NOMO-1 (cell line): ENCODE results near the gene CFDP1.
A peak's percentile ranks its signal among the peaks of the same experiment; 100 is the strongest.

Source experiments
- DNase-seq, 2 experiments: peaks; one replicate each; lab custom pipeline; 2025; ENCODE audit not compliant: unreplicated experiment in 2 of 2; lab: John Stamatoyannopoulos, UW

CFDP1 gene

GRCh38 chr16:75432828-75433731 lies at the start of gene CFDP1:
TSS of gene CFDP1 (minus strand) at chr16:75433503. CDS start at chr16:75433352, 151 bp downstream.
- DNase-seq: peak; percentile 94

- DNase-seq: no peak
Measured at GRCh38 chr16:75482434-75483205, 49.3 kb upstream of the CFDP1 start.

- no peak for DNase-seq
Measured at GRCh38 chr16:75481475-75481874, 48.2 kb upstream of the CFDP1 start.

DNA sequence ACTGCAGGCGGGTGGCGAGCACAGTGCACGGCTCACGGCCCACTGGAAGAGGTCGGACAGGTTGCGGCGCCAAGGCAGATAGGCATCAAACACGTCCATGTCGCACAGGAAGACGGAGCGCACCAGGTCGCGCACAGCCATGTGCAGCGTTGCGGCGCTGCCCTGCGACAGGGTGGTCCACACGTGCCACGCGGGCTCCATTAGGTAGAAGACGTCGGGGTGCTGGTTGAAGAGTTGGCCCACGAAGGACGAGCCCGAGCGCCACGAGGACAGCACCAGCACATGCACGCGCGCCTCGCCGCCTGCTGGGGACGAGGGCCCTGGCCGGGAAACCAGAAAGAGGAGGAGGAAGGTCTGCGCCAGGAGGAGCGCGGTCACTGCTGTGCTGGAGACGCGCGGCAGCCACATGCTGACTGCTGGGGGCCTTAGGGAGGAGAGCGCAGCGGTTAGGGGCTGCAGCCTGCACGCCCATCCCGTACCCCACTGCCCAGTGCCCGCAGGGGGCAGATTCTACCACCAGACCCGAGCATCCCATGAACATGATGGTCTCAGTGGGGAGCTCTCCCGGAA lies 46.2 kb upstream of the CFDP1 start:
- DNase-seq: no peak

- DNase-seq: no peak
Measured at GRCh38 chr16:75478480-75479345, 45.4 kb upstream of the CFDP1 start.

DNA sequence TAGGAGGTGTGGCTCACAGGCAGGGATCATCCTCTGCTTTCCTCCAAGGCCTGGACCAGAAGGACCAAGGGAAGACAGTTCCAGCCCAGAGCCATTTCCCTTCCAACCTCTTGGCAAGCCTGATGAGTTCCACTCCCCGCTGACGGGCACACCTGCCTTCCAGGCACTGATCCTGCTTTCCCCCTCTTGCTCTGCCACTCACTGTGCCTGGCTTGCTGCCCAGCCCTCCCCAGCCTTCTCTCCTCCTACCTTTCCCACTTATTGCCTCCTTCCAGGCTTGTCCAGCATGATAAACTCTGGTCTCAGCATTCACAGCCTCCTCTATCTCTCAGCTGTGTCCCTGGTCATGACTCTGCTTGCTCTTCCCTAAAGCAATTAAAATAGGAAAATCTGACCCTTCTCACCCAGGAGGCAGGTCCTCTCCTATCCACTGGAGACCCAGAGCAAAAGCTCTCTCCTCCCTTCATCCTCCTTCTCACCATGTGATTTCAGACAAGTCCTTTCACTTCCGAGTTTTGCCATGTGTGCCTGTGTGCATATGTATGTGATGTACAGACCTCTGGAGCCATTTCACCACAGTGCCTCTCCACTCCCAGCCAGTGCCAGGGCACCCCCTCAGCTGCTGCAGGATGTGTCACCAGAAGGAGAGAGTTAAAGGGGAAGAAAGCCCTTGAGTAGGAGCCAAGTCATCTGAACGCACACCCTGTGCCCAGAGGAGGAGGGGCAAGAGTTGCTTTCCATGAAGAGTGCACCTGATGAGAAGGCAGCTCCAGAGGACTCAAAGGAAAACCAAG lies 44.6 kb upstream of the CFDP1 start:
- peak in 1 of 2 experiments; percentile 35 for DNase-seq

DNA sequence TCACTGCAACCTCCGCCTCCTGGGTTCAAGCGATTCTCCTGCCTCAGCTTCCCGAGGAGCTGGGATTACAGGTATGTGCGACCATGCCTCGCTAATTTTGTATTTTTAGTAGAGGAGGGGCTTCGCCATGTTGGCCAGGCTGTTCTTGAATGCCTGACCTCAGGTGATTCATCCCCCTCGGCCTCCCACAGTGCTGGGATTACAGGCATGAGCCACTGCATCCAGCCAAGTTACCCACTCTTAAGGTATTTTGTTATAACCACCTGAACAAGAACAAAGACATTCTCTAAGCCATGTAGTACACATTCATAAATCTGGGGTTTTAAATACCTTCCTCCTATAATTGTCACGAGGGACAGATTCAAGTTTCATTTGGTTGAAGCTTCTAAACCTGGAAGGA lies 43.5 kb upstream of the CFDP1 start:
- DNase-seq: no peak

DNA sequence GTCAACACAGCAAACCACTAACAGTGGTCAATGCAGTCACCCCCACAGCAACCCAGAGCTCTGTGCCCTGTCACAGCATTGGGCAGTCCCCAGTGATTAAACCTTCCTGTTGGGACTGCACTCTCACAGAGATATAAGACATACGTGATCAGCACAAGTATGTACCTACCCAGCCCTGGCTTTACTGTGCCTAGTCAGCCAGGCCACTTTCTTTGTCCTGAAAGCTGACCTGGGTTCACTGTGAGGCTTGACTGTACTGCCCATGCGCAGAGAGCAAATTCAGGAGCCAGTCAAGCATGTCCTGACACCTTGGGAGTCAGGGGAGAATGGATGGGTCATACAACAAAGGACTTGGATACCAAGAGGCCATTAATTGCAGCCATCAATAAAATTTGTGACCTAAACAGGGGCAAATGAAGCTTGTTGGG lies 42.1 kb upstream of the CFDP1 start:
- no peak for DNase-seq

GRCh38 chr16:75472908-75473877 lies 39.9 kb upstream of the CFDP1 start:
- no peak for DNase-seq

DNA sequence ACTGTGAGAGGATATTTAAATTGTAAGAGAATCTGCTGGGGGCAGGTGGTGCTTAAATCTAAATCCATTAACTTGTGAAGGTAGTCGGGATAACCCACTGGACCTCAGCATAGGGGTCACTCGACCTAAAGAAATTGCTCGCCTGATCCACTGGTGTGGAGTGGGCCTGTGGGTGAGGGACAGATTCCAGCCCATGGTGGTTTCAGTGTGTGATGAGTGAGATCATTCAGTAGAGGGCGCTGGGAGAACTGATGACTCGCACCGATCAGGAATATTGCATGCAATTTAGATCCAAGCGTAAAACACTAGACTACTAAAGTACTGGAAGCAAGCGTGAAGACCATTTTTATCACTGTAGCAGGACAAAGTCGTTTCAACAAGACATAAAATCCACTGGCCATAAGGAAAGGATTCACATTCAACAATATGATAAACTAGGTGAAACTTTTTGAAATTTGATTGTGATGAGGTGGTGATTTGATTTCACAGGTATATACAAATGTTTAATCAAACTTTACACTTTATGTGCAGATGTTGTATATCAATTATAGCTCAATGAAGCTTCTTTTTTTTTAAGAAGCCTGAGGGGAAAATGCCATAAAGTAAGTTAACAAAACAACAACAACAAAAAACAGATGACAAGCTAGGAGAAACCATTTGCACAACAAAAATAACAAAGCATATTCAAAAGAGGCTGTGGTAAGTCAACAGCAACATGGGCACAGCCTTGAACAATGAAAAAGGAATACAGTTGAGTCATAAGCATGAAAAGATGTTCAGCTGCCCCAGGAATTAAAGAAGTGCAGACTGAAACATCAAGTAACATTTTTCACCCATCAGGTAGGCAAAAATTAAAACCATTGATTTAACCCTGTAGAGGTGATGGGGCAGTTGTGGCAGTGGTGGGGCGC lies 38.7 kb upstream of the CFDP1 start:
- peak; percentile 24 to 45 for DNase-seq

GRCh38 chr16:75466760-75467159 lies 33.5 kb upstream of the CFDP1 start:
- no peak for DNase-seq

DNA sequence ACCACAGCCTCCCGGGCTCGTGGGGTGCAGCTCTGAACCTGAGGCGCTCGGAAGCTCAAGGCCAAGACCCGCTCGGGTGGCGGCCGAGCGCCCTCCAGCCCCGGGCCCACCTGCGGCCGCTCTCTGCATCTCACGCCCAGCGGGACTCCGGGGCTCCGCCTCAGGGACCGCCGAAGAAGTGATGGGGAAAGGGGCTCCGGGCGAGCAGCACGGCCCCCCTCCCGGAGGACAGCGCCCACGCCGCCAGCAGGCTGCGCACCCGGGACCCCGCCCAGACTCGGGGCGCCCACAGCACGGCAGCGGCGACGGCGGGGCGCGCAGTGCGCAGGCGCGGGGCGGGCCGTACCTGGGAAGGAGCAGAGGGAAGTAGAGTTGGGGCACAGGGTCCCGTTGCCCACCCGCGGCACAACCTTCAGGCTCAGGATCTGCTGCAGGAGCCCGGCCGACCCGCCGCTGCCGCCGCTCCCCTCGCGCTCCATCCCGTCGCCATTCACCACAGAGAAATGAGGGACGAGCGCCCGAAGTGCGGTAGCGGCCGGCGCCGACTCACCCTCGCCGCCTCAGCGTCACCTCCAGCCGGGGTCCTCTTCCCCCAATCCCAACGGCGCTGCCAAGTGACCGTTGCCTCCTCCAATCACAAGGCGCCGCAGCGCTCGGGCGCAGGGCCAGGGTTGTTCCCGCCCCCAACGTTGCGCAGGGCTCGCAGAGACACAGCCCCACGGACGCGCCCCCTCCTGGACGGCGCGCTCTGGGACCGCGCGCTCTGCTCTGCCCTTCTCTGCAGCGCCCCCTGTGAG lies 31.0 kb upstream of the CFDP1 start, which contains the start of gene TMEM170A:
Gene TMEM170A (minus strand): TSS at position 568 of the 797 bp plus-strand sequence. CDS start 89 bp downstream, at position 479.
- DNase-seq: peak; percentile 98 to 99

DNA sequence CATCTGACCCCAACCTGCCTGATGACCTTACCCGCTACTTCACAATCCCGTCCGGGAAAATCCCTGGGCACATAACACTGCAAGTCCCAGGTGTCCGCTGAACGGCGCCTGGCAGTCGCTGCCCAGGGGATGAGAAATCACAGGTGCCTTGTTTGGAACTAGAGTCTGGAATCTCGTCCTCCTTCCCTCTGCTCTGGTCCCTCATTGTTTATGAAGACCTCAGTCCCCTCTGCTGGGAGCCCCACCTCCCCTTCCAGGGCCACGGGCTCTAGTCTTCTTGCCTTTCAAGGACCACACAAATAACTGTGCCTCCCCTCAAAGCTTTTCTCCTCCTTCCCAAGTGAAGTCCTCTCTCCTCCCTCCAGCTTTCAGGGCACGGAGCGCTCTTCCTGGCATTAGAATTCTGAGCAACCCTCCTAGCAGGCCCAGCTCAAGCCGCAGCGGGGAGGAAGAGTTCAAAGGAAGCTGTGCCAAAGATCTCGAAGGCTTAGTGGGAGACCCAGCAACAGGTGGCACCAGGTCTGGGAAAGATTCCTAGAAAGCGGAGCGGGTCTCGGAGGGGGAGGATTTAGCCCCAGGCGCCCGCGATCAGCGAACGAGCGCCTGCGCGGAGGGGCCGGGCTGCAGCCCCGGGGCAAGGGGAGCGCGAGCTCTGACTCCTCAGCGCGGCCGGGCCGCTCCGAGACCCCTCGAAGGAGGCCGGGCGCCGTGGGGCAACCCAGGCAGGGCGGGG lies 30.3 kb upstream of the CFDP1 start:
- peak in 1 of 2 experiments; percentile 31 for DNase-seq

GRCh38 chr16:75462806-75463205 lies 29.5 kb upstream of the CFDP1 start:
- peak in 1 of 2 experiments; percentile 24 for DNase-seq

- DNase-seq: no peak
Measured at GRCh38 chr16:75461575-75461974, 28.3 kb upstream of the CFDP1 start.

- DNase-seq: no peak
Measured at GRCh38 chr16:75460446-75460845, 27.1 kb upstream of the CFDP1 start.
